K562 (cell line): ENCODE results near the gene ATF6B. TPM values are rescaled to one million over a fixed set of nuclear protein-coding genes. Genes with fewer than 3 reads are reported as not detected.

Experiments used
- AFF1 ChIP-seq, 2 experiments: fragments of 450-650 bp; IDR thresholded peaks; 2 replicates each; pipeline ENCODE4 v1.6.1; 2018; ENCODE audit warnings: mild to moderate bottlenecking in 2 of 2, low read depth in 1 of 2; ENCODE audit not compliant: partially characterized antibody in 2 of 2
- CREM ChIP-seq: IDR thresholded peaks from 2 replicates; pipeline ENCODE4 v1.6.1; 2014; ENCODE audit warnings: antibody characterized with exemption, low read depth
- CTBP1 ChIP-seq: fragments of 450-650 bp; IDR thresholded peaks from 2 replicates; pipeline ENCODE4 v1.6.1; 2016; ENCODE audit warnings: borderline replicate concordance
- DNMT1 ChIP-seq: fragments of 450-650 bp; IDR thresholded peaks from 2 replicates; pipeline ENCODE4 v1.6.1; 2016; ENCODE audit warnings: antibody characterized with exemption, mild to moderate bottlenecking
- EP400 ChIP-seq: fragments of 450-650 bp; IDR thresholded peaks from 2 replicates; pipeline ENCODE4 v1.6.1; 2017; ENCODE audit warnings: antibody characterized with exemption, mild to moderate bottlenecking, moderate library complexity
- FOS ChIP-seq: IDR thresholded peaks from 3 replicates; pipeline ENCODE4 v1.6.1; 2011; ENCODE audit not compliant: insufficient read length; ENCODE audit errors: extremely low read depth
- FOXP1 ChIP-seq: sonication (generic); formaldehyde crosslinking; IDR thresholded peaks from 2 replicates; pipeline ENCODE4 v1.8.0; 2022; ENCODE audit warnings: mild to moderate bottlenecking, missing genetic modification reagents
- GTF3C2 ChIP-seq: IDR thresholded peaks from 3 replicates; pipeline ENCODE4 v1.6.1; 2011; ENCODE audit warnings: borderline replicate concordance, mild to moderate bottlenecking, moderate library complexity; ENCODE audit not compliant: insufficient read length; ENCODE audit errors: extremely low read depth
- MEF2A ChIP-seq: IDR thresholded peaks from 2 replicates; pipeline ENCODE4 v1.6.1; 2011; ENCODE audit warnings: low read depth, mild to moderate bottlenecking, low read length, moderate library complexity; ENCODE audit not compliant: control insufficient read depth
- NCOA1 ChIP-seq: fragments of 450-650 bp; IDR thresholded peaks from 2 replicates; pipeline ENCODE4 v1.6.1; 2016; ENCODE audit warnings: low read depth
- RNF2 ChIP-seq: sonication (generic); IDR thresholded peaks from 2 replicates; pipeline ENCODE4 v1.6.1; 2016
- ZNF23 ChIP-seq: fragments of 250-450 bp; sonication (Bioruptor Pico); IDR thresholded peaks from 2 replicates; pipeline ENCODE4 v1.4.0; 2020; ENCODE audit warnings: mild to moderate bottlenecking
- ZNF324 ChIP-seq: fragments of 250-450 bp; sonication (Bioruptor Pico); IDR thresholded peaks from 2 replicates; pipeline ENCODE4 v1.4.0; 2020; ENCODE audit warnings: mild to moderate bottlenecking
- ZNF551 ChIP-seq: fragments of 250-450 bp; sonication (Bioruptor Pico); IDR thresholded peaks from 2 replicates; pipeline ENCODE4 v1.5.0; 2021; ENCODE audit warnings: mild to moderate bottlenecking, moderate library complexity
- ZNF766 ChIP-seq: fragments of 200-800 bp; sonication (Bioruptor generic); conservative IDR thresholded peaks from 2 replicates; pipeline ENCODE4 v1.6.1; 2016; ENCODE audit warnings: missing genetic modification characterization, missing compliant biosample characterization
- ZNF77 ChIP-seq: fragments of 250-450 bp; sonication (Bioruptor Pico); IDR thresholded peaks from 2 replicates; pipeline ENCODE4 v1.5.0; 2020
- polyA plus RNA-seq, 8 experiments: library from polyadenylated mRNA; depleted of rRNA in 4 of 8; stranded (reverse) in 5 of 8; unstranded in 3 of 8; fragments of >200 nt; fragmentation: Nextera tagmentation in 2 of 8; fragmentation: Illumina TruSeq in 1 of 8; extraction: Ambion mirVana in 2 of 8; extraction: Trizol in 1 of 8; gene quantifications; 2 replicates each; pipeline versions ENCODE4 v1.2.1 to v1.2.3, GENCODE V29; 2011 to 2014; ENCODE audit warnings: inconsistent platforms in 1 of 8, missing spikeins in 1 of 8
- total RNA-seq, 7 experiments: library from RNA; depleted of rRNA in 6 of 7; stranded (reverse); fragments of >200 nt in 6 of 7; fragmentation: Illumina TruSeq in 2 of 7; extraction: Trizol in 2 of 7; gene quantifications; 2 replicates each; pipeline versions ENCODE4 v1.2.1 to v1.2.3, GENCODE V29; 2011 to 2021; ENCODE audit warnings: low replicate concordance in 1 of 7
- TF ChIP-seq, protein P1 (sequence below): fragments of 450-650 bp; formaldehyde crosslinking; IDR thresholded peaks from 2 replicates; pipeline ENCODE4 v1.4.0; 2020; ENCODE audit warnings: mild to moderate bottlenecking, moderate library complexity
- TF ChIP-seq, protein P2 (sequence below): sonication (generic); formaldehyde crosslinking; IDR thresholded peaks from 2 replicates; pipeline ENCODE4 v1.8.0; 2022; ENCODE audit warnings: mild to moderate bottlenecking, missing genetic modification reagents

Gene ATF6B
- total and polyA plus RNA-seq, 9 of the 15 experiments (the other 6 are each of a cell fraction or from before 2014, with no cell fraction given): 20.7 to 131 (median 31.7) TPM

DNA sequence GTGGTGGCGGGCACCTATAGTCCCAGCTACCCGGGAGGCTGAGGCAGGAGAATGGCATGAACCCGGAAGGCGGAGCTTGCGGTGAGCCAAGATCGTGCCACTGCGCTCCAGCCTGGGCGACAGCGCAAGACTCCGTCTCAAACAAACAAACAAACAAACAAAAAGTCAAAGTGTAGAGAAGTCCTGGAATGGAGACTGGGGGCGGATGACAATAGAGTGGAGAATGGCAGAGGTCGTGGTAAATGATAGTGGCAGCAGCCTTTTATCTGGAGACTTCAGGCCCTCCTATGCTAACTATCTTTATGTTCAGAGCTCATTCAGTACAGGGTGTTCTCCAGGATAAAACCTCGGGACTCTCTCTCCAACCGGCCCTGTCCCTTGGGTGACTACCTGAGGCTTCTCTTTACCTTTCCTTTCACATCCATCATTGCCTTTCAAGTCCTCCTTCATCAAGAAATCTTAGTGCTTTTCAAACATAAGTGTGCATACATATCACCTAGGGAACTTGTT, 3.4 kb upstream of the ATF6B start (continued):
- TF ChIP-seq, protein P1, sequence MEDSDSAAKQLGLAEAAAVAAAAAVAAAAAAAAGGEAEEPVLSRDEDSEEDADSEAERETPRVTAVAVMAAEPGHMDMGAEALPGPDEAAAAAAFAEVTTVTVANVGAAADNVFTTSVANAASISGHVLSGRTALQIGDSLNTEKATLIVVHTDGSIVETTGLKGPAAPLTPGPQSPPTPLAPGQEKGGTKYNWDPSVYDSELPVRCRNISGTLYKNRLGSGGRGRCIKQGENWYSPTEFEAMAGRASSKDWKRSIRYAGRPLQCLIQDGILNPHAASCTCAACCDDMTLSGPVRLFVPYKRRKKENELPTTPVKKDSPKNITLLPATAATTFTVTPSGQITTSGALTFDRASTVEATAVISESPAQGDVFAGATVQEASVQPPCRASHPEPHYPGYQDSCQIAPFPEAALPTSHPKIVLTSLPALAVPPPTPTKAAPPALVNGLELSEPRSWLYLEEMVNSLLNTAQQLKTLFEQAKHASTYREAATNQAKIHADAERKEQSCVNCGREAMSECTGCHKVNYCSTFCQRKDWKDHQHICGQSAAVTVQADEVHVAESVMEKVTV (CRISPR knock-in tag): no peak
- TF ChIP-seq AFF1 (IDR thresholded peaks at IDR 0.05; ENCODE audit: low read depth in 1 of 2, partially characterized antibody in 2 of 2) (peak in 1 of 2 experiments; percentile 79), EP400 (peak; percentile 40), ZNF551 (no peak), DNMT1 (peak; percentile 88; the same call in 1 of the 2 replicates), ZNF23 (0 out of 2 replicates have a peak, but pooled peaks have one; percentile 24), FOXP1 (peak; percentile 59; the same call in 1 of the 2 replicates), ZNF77 (no peak), CTBP1 (peak; percentile 95), RNF2 (peak; percentile 71; the same call in 1 of the 2 replicates), ZNF324 (CRISPR knock-in tag) (no peak), MEF2A (peak; percentile 53; the same call in 1 of the 2 replicates), GTF3C2 (peak; percentile 21), NCOA1 (peak; percentile 91; the same call in 1 of the 2 replicates), ZNF766 (peak; percentile 90), FOS (no peak), CREM (peak; percentile 72)
- TF ChIP-seq, protein P2, sequence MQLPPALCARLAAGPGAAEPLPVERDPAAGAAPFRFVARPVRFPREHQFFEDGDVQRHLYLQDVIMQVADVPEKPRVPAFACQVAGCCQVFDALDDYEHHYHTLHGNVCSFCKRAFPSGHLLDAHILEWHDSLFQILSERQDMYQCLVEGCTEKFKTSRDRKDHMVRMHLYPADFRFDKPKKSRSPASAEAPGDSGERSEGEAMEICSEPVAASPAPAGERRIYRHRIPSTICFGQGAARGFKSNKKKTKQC (CRISPR knock-in tag): no peak
